ENCODE data around the gene TBCD.

Gene TBCD

GRCh38 chr17:82831041-82831817 is 79.4 kb downstream of the TBCD start:
- in situ Hi-C loops (cut with HindIII; ENCODE audit: low sequenced_read_pairs), result loop anchor here (10.0 kb wide), 1 partner anchor 486 kb away; no protein-coding TSS in a partner anchor

- in situ Hi-C loops (cut with HindIII; ENCODE audit: low sequenced_read_pairs), result loop anchor here (10.0 kb wide), 1 partner anchor 487 kb away; no protein-coding TSS in a partner anchor
Measured at GRCh38 chr17:82831818-82832200, 79.9 kb downstream of the TBCD start.

GRCh38 chr17:82832411-82832810 is 80.5 kb downstream of the TBCD start:
- in situ Hi-C loops (cut with HindIII; ENCODE audit: low sequenced_read_pairs), result loop anchor here (10.0 kb wide), 1 partner anchor 488 kb away; no protein-coding TSS in a partner anchor

- in situ Hi-C loops (cut with HindIII; ENCODE audit: low sequenced_read_pairs), result loop anchor here (10.0 kb wide), 1 partner anchor 488 kb away; no protein-coding TSS in a partner anchor
Measured at GRCh38 chr17:82832881-82833475, 81.1 kb downstream of the TBCD start.

- in situ Hi-C loops (cut with HindIII; ENCODE audit: low sequenced_read_pairs), result loop anchor here (10.0 kb wide), 1 partner anchor 490 kb away; no protein-coding TSS in a partner anchor
Measured at GRCh38 chr17:82835122-82835521, 83.3 kb downstream of the TBCD start.

- in situ Hi-C loops (cut with HindIII; ENCODE audit: low sequenced_read_pairs), result loop anchor here (10.0 kb wide), 1 partner anchor 491 kb away; no protein-coding TSS in a partner anchor
Measured at GRCh38 chr17:82835766-82836512, 84.1 kb downstream of the TBCD start.

- in situ Hi-C loops (cut with HindIII; ENCODE audit: low sequenced_read_pairs), result loop anchor here (10.0 kb wide), 1 partner anchor 492 kb away; no protein-coding TSS in a partner anchor
Measured at GRCh38 chr17:82836823-82837357, 85.0 kb downstream of the TBCD start.

GRCh38 chr17:82837586-82838320 is 85.9 kb downstream of the TBCD start:
- in situ Hi-C loops (cut with HindIII; ENCODE audit: low sequenced_read_pairs), result loop anchor here (10.0 kb wide), 1 partner anchor 493 kb away; no protein-coding TSS in a partner anchor

GRCh38 chr17:82838386-82839063 is 86.7 kb downstream of the TBCD start:
- in situ Hi-C loops (cut with HindIII; ENCODE audit: low sequenced_read_pairs), result loop anchor here (10.0 kb wide), 1 partner anchor 494 kb away; no protein-coding TSS in a partner anchor

- in situ Hi-C loops (cut with HindIII; ENCODE audit: low sequenced_read_pairs), result loop anchor here (10.0 kb wide), 1 partner anchor 495 kb away; no protein-coding TSS in a partner anchor
Measured at GRCh38 chr17:82839617-82840292, 87.9 kb downstream of the TBCD start, which contains the start of gene ZNF750. ZNF750 (minus strand) TSS chr17:82840022; CDS start chr17:82832454, 7,568 bp downstream.

GRCh38 chr17:82840431-82840831 is 88.6 kb downstream of the TBCD start:
- in situ Hi-C loops (cut with HindIII; ENCODE audit: low sequenced_read_pairs), result no loop called here

- in situ Hi-C loops (cut with HindIII; ENCODE audit: low sequenced_read_pairs), result no loop called here
Measured at GRCh38 chr17:82841921-82842596, 90.2 kb downstream of the TBCD start.

GRCh38 chr17:82843904-82844680 is 92.2 kb downstream of the TBCD start:
- in situ Hi-C loops (cut with HindIII; ENCODE audit: low sequenced_read_pairs), result no loop called here

- in situ Hi-C loops (cut with HindIII; ENCODE audit: low sequenced_read_pairs), result no loop called here
Measured at GRCh38 chr17:82844796-82845162, 92.9 kb downstream of the TBCD start.

GRCh38 chr17:82845163-82845807 is 93.4 kb downstream of the TBCD start:
- in situ Hi-C loops (cut with HindIII; ENCODE audit: low sequenced_read_pairs), result no loop called here

- in situ Hi-C loops (cut with HindIII; ENCODE audit: low sequenced_read_pairs), result no loop called here
Measured at GRCh38 chr17:82846061-82846691, 94.3 kb downstream of the TBCD start.

All from DLD1 (cell line).